Caco-2 (cell line): ENCODE measurements around the gene XIRP1. TPM values are rescaled to one million over a fixed set of nuclear protein-coding genes. Genes with fewer than 3 reads are reported as not detected.

Source experiments
- BruUV-seq: library from RNA; stranded (reverse); fragments of 400-500 nt; replicated peaks from 2 replicates; lab custom pipeline; 2021; lab: Mats Ljungman, UMichigan
- CTCF ChIA-PET: fragments of 300-600 bp; sonication (Branson Sonifier 250); formaldehyde crosslinking; loops from one replicate; lab custom pipeline; 2022; ENCODE audit warnings: antibody characterized with exemption; lab: Charles Lee
- POLR2A ChIA-PET: fragments of 300-600 bp; sonication (Branson Sonifier 250); formaldehyde crosslinking; loops from one replicate; lab custom pipeline; 2022; ENCODE audit warnings: antibody characterized with exemption; lab: Charles Lee
- DNase-seq, 2 experiments: peaks; one replicate each; pipeline versions ENCODE4 v3.0.0 to v3.0.0-alpha.2; 2020 to 2022
- H3K27me3 ChIP-seq: replicated peaks from 2 replicates; pipeline ENCODE4 v1.6.0; 2011; ENCODE audit warnings: low read length; ENCODE audit not compliant: control insufficient read depth, insufficient read depth
- H3K36me3 ChIP-seq: 2 replicates; pipeline ENCODE4 v1.5.1; 2011; ENCODE audit warnings: low read length; ENCODE audit not compliant: control insufficient read depth, insufficient read depth
- H3K4me1 ChIP-seq: fragments of 250-450 bp; sonication (Bioruptor Pico); 2 replicates; pipeline ENCODE4 v1.5.1; 2020; ENCODE audit warnings: mild to moderate bottlenecking
- H3K4me3 ChIP-seq: 2 replicates; pipeline ENCODE4 v1.5.1; 2011; ENCODE audit warnings: low read depth, mild to moderate bottlenecking, control low read depth, low read length
- H3K9me3 ChIP-seq: fragments of 250-450 bp; sonication (Bioruptor Pico); 2 replicates; pipeline ENCODE4 v1.5.1; 2020; ENCODE audit warnings: mild to moderate bottlenecking, moderate library complexity
- H3K27ac Mint-ChIP-seq: one replicate; pipeline ENCODE4 v1.8.0; 2022; ENCODE audit warnings: mixed read lengths; ENCODE audit not compliant: unreplicated experiment
- H3K27me3 Mint-ChIP-seq: one replicate; pipeline ENCODE4 v1.8.0; 2022; ENCODE audit warnings: mixed read lengths; ENCODE audit not compliant: insufficient read depth, unreplicated experiment
- H3K36me3 Mint-ChIP-seq: one replicate; pipeline ENCODE4 v1.8.0; 2022; ENCODE audit warnings: mild to moderate bottlenecking, mixed read lengths; ENCODE audit not compliant: insufficient read depth, unreplicated experiment
- H3K4me1 Mint-ChIP-seq: one replicate; pipeline ENCODE4 v1.8.0; 2022; ENCODE audit warnings: low read depth, mixed read lengths; ENCODE audit not compliant: unreplicated experiment
- H3K4me3 Mint-ChIP-seq: one replicate; pipeline ENCODE4 v1.8.0; 2022; ENCODE audit warnings: mild to moderate bottlenecking, moderate library complexity, mixed read lengths; ENCODE audit not compliant: unreplicated experiment
- H3K9me3 Mint-ChIP-seq: one replicate; pipeline ENCODE4 v1.8.0; 2022; ENCODE audit warnings: mixed read lengths; ENCODE audit not compliant: unreplicated experiment
- CTCF ChIP-seq, 2 experiments: fragments of 200-600 bp in 1 of 2; IDR thresholded peaks; 1 replicate in 1 of 2; 2 replicates in 1 of 2; pipeline versions ENCODE4 v1.5.1 to v1.8.0; 2011 to 2022; ENCODE audit warnings: antibody characterized with exemption in 1 of 2, control low read depth in 1 of 2, inconsistent platforms in 1 of 2, low read depth in 1 of 2, low read length in 1 of 2, mild to moderate bottlenecking in 1 of 2, moderate library complexity in 1 of 2; ENCODE audit not compliant: insufficient read depth in 1 of 2, severe bottlenecking in 1 of 2, unreplicated experiment in 1 of 2
- intact Hi-C: fragments of 100-400 bp; cut with micrococcal nuclease; formaldehyde crosslinking; loops from one replicate; pipeline ENCODE4 v1.10.0; 2022; ENCODE audit not compliant: unreplicated experiment
- total RNA-seq: library from RNA; stranded (reverse); gene quantifications from 2 replicates; pipeline ENCODE4 v1.2.3, GENCODE V29; 2022

XIRP1 gene
- total RNA-seq, 1 experiment from 2014 or later = not detected

- intact Hi-C loops = no loop called here
- no peaks in the 10 kb centered on the region for H3K27me3 Mint-ChIP-seq
- peaks cover 19% of the 10 kb centered on the region for H3K4me1 Mint-ChIP-seq
- no peak for DNase-seq
- Histone ChIP-seq H3K9me3 (no peaks in the 10 kb centered on the region), H3K4me1 (peaks cover 9% of the 10 kb centered on the region), H3K4me3 (no peak overlapping the region), H3K36me3 (no peaks in the 10 kb centered on the region), H3K27me3 (no peaks in the 10 kb centered on the region)
- no TSS peak for BruUV-seq
- H3K9me3 Mint-ChIP-seq = no peaks in the 10 kb centered on the region
- H3K36me3 Mint-ChIP-seq = peaks cover 8% of the 10 kb centered on the region
- ChIA-PET POLR2A (no interaction called here), CTCF (interaction anchor here (2.7 kb wide), 1 partner anchor 103 kb away, joined by 13 read pairs; no protein-coding TSS in a partner anchor)
- TF ChIP-seq CTCF (IDR thresholded peaks at IDR 0.05; ENCODE audit: insufficient read depth in 1 of 2, low read depth in 1 of 2, low read length in 1 of 2, severe bottlenecking in 1 of 2, unreplicated experiment in 1 of 2) = no peak
- no peak overlapping the region for H3K27ac Mint-ChIP-seq
- no peak overlapping the region for H3K4me3 Mint-ChIP-seq
Measured at GRCh38 chr3:39185326-39185958, 7.0 kb downstream of the XIRP1 start.

- POLR2A ChIA-PET = no interaction called here
- intact Hi-C loops = no loop called here
- CTCF ChIA-PET = interaction anchor here (2.7 kb wide), 1 partner anchor 103 kb away, joined by 13 read pairs; no protein-coding TSS in a partner anchor
- Histone ChIP-seq H3K4me3 (no peak overlapping the region), H3K36me3 (no peaks in the 10 kb centered on the region), H3K27me3 (no peaks in the 10 kb centered on the region), H3K9me3 (no peaks in the 10 kb centered on the region), H3K4me1 (peaks cover 9% of the 10 kb centered on the region)
- H3K4me1 Mint-ChIP-seq = peaks cover 19% of the 10 kb centered on the region
- no peak for DNase-seq
- no peaks in the 10 kb centered on the region for H3K27me3 Mint-ChIP-seq
- BruUV-seq = no TSS peak
- peaks cover 10% of the 10 kb centered on the region for H3K36me3 Mint-ChIP-seq
- no peak for TF ChIP-seq CTCF (IDR thresholded peaks at IDR 0.05; ENCODE audit: insufficient read depth in 1 of 2, low read depth in 1 of 2, low read length in 1 of 2, severe bottlenecking in 1 of 2, unreplicated experiment in 1 of 2)
- no peak overlapping the region for H3K4me3 Mint-ChIP-seq
- no peak overlapping the region for H3K27ac Mint-ChIP-seq
- no peaks in the 10 kb centered on the region for H3K9me3 Mint-ChIP-seq
Measured at GRCh38 chr3:39184968-39185285, 7.5 kb downstream of the XIRP1 start.

GRCh38 chr3:39184081-39184967 is 8.1 kb downstream of the XIRP1 start:
- Histone ChIP-seq H3K36me3 (no peaks in the 10 kb centered on the region), H3K4me3 (no peak overlapping the region), H3K9me3 (no peaks in the 10 kb centered on the region), H3K4me1 (peaks cover 10% of the 10 kb centered on the region), H3K27me3 (no peaks in the 10 kb centered on the region)
- Mint-ChIP-seq H3K36me3 (peaks cover 10% of the 10 kb centered on the region), H3K4me3 (no peak overlapping the region), H3K27me3 (no peaks in the 10 kb centered on the region), H3K9me3 (no peaks in the 10 kb centered on the region), H3K27ac (no peak overlapping the region), H3K4me1 (peaks cover 17% of the 10 kb centered on the region)
- no peak for DNase-seq
- intact Hi-C loops = no loop called here
- CTCF ChIA-PET = interaction anchor here (2.7 kb wide), 1 partner anchor 104 kb away, joined by 13 read pairs; no protein-coding TSS in a partner anchor
- no TSS peak for BruUV-seq
- TF ChIP-seq CTCF (IDR thresholded peaks at IDR 0.05; ENCODE audit: insufficient read depth in 1 of 2, low read depth in 1 of 2, low read length in 1 of 2, severe bottlenecking in 1 of 2, unreplicated experiment in 1 of 2) = no peak
- POLR2A ChIA-PET = no interaction called here
